ENCODE results near the gene SLC16A6.

- TF ChIP-seq POLR2A (IDR thresholded peaks at IDR 0.05): no peak
- TF ChIP-seq CTCF (IDR thresholded peaks at IDR 0.05): no peak
Measured at GRCh38 chr17:68317458-68317857, 26.5 kb upstream of the SLC16A6 start.

Measured in adrenal gland (tissue), 5 donors.